PC-3 (cell line): ENCODE measurements around the gene AP2A1. TPM values are rescaled to one million over a fixed set of nuclear protein-coding genes. Genes with fewer than 3 reads are reported as not detected.

ENCODE experiments used
- ATAC-seq: fragments of 200-7000 bp; cut with Tn5 transposase; 2 replicates; pipeline ENCODE4 v1.9.1; 2020; ENCODE audit warnings: mild to moderate bottlenecking, moderate library complexity
- BruUV-seq: library from RNA; stranded (reverse); fragments of 400-500 nt; replicated peaks from 2 replicates; lab custom pipeline; 2021; lab: Mats Ljungman, UMichigan
- CTCF ChIA-PET: fragments of 300-600 bp; sonication (Branson Sonifier 250); formaldehyde crosslinking; loops from one replicate; lab custom pipeline; 2022; ENCODE audit warnings: antibody characterized with exemption; lab: Charles Lee
- POLR2A ChIA-PET: fragments of 300-600 bp; sonication (Branson Sonifier 250); formaldehyde crosslinking; loops from one replicate; lab custom pipeline; 2022; ENCODE audit warnings: antibody characterized with exemption; ENCODE audit not compliant: unreplicated experiment; lab: Charles Lee
- DNase-seq: peaks from one replicate; pipeline ENCODE4 v3.0.0-alpha.2; 2015
- H2AFZ ChIP-seq: fragments of 300-600 bp; sonication (generic); 2 replicates; pipeline ENCODE4 v1.6.0; 2016; ENCODE audit warnings: antibody characterized with exemption, low read length
- H3F3A ChIP-seq: fragments of 300-600 bp; sonication (generic); one replicate; pipeline ENCODE4 v1.6.0; 2017; ENCODE audit warnings: antibody characterized with exemption, low read length, control low read depth, mild to moderate bottlenecking; ENCODE audit not compliant: unreplicated experiment
- H3K27ac ChIP-seq: fragments of 300-600 bp; sonication (generic); 2 replicates; pipeline ENCODE4 v1.5.1; 2016; ENCODE audit warnings: mild to moderate bottlenecking, low read length
- H3K27me3 ChIP-seq: fragments of 300-600 bp; sonication (generic); 2 replicates; pipeline ENCODE4 v1.6.1; 2016; ENCODE audit warnings: low read length, mixed read lengths
- H3K36me3 ChIP-seq: fragments of 300-600 bp; sonication (generic); 2 replicates; pipeline ENCODE4 v1.6.1; 2016; ENCODE audit warnings: low read depth, mixed run types, low read length, mixed read lengths
- H3K4me1 ChIP-seq: fragments of 300-600 bp; sonication (generic); 2 replicates; pipeline ENCODE4 v1.5.1; 2016; ENCODE audit warnings: low read length; ENCODE audit not compliant: insufficient read depth
- H3K4me2 ChIP-seq: fragments of 300-600 bp; sonication (generic); 2 replicates; pipeline ENCODE4 v1.6.0; 2016; ENCODE audit warnings: low read length
- H3K4me3 ChIP-seq: fragments of 300-600 bp; sonication (generic); 2 replicates; pipeline ENCODE4 v1.5.1; 2016; ENCODE audit warnings: mild to moderate bottlenecking, low read length, mixed read lengths
- H3K79me2 ChIP-seq: fragments of 300-600 bp; sonication (generic); 2 replicates; pipeline ENCODE4 v1.6.1; 2017; ENCODE audit warnings: low read length, mixed read lengths
- H3K9ac ChIP-seq: fragments of 300-600 bp; sonication (generic); 2 replicates; pipeline ENCODE4 v1.6.0; 2016; ENCODE audit warnings: mild to moderate bottlenecking, low read length
- H3K9me2 ChIP-seq: fragments of 300-600 bp; sonication (generic); replicated peaks from 2 replicates; pipeline ENCODE4 v1.6.1; 2016; ENCODE audit warnings: mixed run types, low read length, mixed read lengths
- H3K9me3 ChIP-seq: fragments of 300-600 bp; sonication (generic); 2 replicates; pipeline ENCODE4 v1.6.1; 2016; ENCODE audit warnings: low read length, mixed read lengths
- H4K20me1 ChIP-seq: fragments of 300-600 bp; sonication (generic); 2 replicates; pipeline ENCODE4 v1.6.1; 2016; ENCODE audit warnings: low read length, mixed read lengths
- CTCF ChIP-seq: fragments of 300-600 bp; sonication (generic); conservative IDR thresholded peaks from 2 replicates; pipeline ENCODE4 v1.5.1; 2017; ENCODE audit warnings: antibody characterized with exemption, low read depth, mild to moderate bottlenecking, low read length
- EZH2 ChIP-seq: fragments of 300-600 bp; sonication (generic); IDR thresholded peaks from one replicate; pipeline ENCODE4 v1.6.1; 2017; ENCODE audit warnings: antibody characterized with exemption, mild to moderate bottlenecking, low read length; ENCODE audit not compliant: unreplicated experiment
- EZH2phosphoT487 ChIP-seq: fragments of 300-600 bp; sonication (generic); IDR thresholded peaks from 2 replicates; pipeline ENCODE4 v1.6.1; 2018; ENCODE audit warnings: mild to moderate bottlenecking, antibody characterized with exemption, low read length, borderline replicate concordance
- intact Hi-C: fragments of 100-400 bp; cut with micrococcal nuclease; formaldehyde crosslinking; loops from 2 replicates; pipeline ENCODE4 v1.9.0; 2023
- total RNA-seq: library from RNA; depleted of rRNA; stranded (reverse); fragments of >200 nt; gene quantifications from 2 replicates; pipeline ENCODE4 v1.2.3, GENCODE V29; 2014

Gene AP2A1
- total RNA-seq, 1 experiment from 2014 or later, result 143 TPM

GRCh38 chr19:49812997-49813861, 46.4 kb downstream of the AP2A1 start, which contains the start of gene FUZ:
Gene FUZ (minus strand): TSS chr19:49813292. CDS start chr19:49813106, 186 bp downstream.
- POLR2A ChIA-PET, result interaction anchor here (0.6 kb wide), 1 partner anchor 47 kb away, joined by 4 read pairs; the partner anchor contains the start of gene AP2A1
- peak within 1 kb of the TSS; percentile 76 for H3K4me2 ChIP-seq
- peaks cover 6% of the 10 kb centered on the region for H3F3A ChIP-seq
- H4K20me1 ChIP-seq, result no peaks in the 10 kb centered on the region
- peak within 1 kb of the TSS; percentile 57 for H3K9ac ChIP-seq
- H3K36me3 ChIP-seq, result no peaks in the 10 kb centered on the region
- H3K27me3 ChIP-seq, result no peaks in the 10 kb centered on the region
- H3K27ac ChIP-seq, result peak within 1 kb of the TSS; percentile 51
- peak; percentile 46 for ATAC-seq
- TSS peak; percentile 75 for BruUV-seq
- peak within 1 kb of the TSS; percentile 92 for H2AFZ ChIP-seq
- CTCF ChIA-PET, result no interaction called here
- intact Hi-C loops, result loop anchor here (1.0 kb wide), 1 partner anchor 37 kb away; no protein-coding TSS in a partner anchor
- H3K4me1 ChIP-seq, result peaks cover 28% of the 10 kb centered on the region
- no peaks in the 10 kb centered on the region for H3K9me3 ChIP-seq
- H3K9me2 ChIP-seq, result no peaks in the 10 kb centered on the region
- peak within 1 kb of the TSS; percentile 68 for H3K4me3 ChIP-seq
- H3K79me2 ChIP-seq, result no peaks in the 10 kb centered on the region; the same call in 1 of the 2 replicates
- 0 out of 2 replicates have a peak, but pooled peaks have one; percentile 15 for TF ChIP-seq CTCF
- no peak for TF ChIP-seq EZH2
- no peak for TF ChIP-seq EZH2phosphoT487
- peak; percentile 97 for DNase-seq

- Histone ChIP-seq H3K9me3 (no peaks in the 10 kb centered on the region), H3K4me2 (peak overlapping the region; percentile 76), H3K79me2 (peaks cover 7% of the 10 kb centered on the region), H3K27me3 (no peaks in the 10 kb centered on the region), H4K20me1 (no peaks in the 10 kb centered on the region), H3K9me2 (no peaks in the 10 kb centered on the region), H3K9ac (peak overlapping the region; percentile 57; the same call in 1 of the 2 replicates), H2AFZ (peak overlapping the region; percentile 92), H3K36me3 (no peaks in the 10 kb centered on the region), H3K4me3 (peak overlapping the region; percentile 68), H3K27ac (peak overlapping the region; percentile 51; the same call in 1 of the 2 replicates), H3F3A (peaks cover 6% of the 10 kb centered on the region), H3K4me1 (peaks cover 29% of the 10 kb centered on the region)
- no peak for ATAC-seq
- DNase-seq, result peak; percentile 42
- TF ChIP-seq EZH2, result no peak
- TF ChIP-seq CTCF, result no peak
- no peak for TF ChIP-seq EZH2phosphoT487
- ChIA-PET POLR2A (no interaction called here), CTCF (no interaction called here)
- intact Hi-C loops, result no loop called here
- no TSS peak for BruUV-seq
Measured at GRCh38 chr19:49814010-49814409, 47.2 kb downstream of the AP2A1 start.
